GM18909 (cell line): ENCODE measurements around the gene PCCB.
"Not testable (repeated sequence)": the region's sequence is repeated elsewhere in the genome, so short reads cannot be mapped to it uniquely, and the experiment has no call there.

ENCODE experiments used
- ATAC-seq: cut with Tn5 transposase; IDR thresholded peaks from one replicate; pipeline ENCODE4 v1.9.1; 2021; ENCODE audit warnings: mild to moderate bottlenecking; ENCODE audit not compliant: unreplicated experiment, poor library complexity

The PCCB gene

DNA sequence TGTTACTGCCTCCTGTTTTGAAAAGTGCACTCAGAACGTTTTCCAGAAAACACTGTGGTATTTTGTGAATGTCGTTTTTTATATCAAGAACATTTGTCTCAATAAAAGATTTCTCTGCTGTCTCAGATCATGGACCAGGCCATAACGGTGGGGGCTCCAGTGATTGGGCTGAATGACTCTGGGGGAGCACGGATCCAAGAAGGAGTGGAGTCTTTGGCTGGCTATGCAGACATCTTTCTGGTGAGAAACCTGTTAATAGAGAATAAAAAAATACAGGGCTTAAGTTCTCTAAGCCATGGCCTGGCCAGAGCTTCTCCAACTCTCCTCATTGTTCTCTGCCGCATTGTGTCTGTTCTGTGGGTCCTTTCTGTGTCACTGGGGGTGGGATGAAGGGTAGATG is 11.7 kb downstream of the PCCB start:
- ATAC-seq = no peak

DNA sequence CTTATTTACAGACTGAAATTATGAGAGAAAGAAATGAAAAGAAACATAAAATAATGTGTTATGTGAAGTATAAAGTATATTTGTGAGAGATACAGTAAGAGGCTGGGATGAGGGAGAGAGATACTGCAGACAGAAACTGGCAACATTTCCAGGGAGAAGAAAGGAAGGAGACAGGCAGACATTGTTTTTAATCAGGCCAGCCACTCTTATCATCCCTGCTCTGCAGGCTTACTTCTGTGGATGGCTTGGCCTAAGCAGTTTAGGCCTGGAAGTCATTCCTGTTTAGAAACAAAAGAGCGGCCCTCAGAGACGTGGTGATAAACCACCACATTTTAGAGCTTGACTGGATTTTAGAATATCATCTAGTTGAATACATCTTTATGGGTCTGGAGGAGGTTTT is 12.4 kb downstream of the PCCB start:
- no peak for ATAC-seq

DNA sequence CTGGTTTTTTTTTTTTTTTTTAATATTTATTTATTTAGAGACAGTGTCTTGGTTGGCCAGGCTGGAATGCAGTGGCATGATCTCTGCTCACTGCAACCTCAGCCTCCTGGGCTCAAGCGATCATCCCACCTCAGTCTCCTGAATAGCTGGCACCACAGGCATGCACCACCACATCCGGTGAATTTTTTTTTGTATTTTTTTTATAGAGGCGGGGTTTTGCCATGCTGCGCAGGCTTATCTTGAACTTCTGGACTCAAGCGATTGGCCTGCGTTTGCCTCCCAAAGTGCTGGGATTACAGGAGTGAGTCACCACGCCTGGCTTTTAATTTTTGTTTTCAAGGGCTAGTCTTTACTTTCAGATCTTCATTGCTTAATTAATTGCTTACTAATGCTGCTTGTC is 13.1 kb downstream of the PCCB start:
- no peak for ATAC-seq

DNA sequence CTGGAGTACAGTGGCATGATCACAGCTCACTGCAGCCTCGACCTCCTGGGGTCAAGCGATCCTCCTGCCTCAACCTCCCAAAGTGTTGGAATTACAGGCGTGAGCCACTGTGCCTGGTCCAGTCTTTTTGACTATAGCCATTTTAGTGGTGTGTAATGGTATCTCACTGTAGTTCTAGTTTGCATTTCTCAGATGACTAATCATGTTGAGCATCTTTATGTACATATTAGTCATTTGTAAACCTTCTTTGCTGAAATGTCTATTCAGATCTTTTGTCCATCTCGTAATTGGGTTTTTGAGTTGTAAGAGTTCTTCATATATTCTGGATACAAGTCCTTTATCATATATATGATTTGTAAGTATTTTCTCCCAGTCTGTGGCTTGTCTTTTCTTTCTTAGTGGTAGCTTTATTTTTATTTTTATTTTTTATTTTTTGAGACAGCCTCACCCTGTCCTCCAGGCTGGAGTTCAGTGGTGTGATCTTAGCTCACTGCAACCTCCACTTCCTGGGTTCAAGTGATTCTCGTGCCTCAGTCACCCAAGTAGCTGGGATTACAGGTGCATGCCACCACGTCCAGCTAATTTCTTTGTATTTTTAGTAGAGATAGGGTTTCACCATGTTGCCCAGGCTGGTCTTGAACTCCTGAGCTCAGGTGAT is 16.5 kb downstream of the PCCB start:
- ATAC-seq = not testable (repeated sequence)

DNA sequence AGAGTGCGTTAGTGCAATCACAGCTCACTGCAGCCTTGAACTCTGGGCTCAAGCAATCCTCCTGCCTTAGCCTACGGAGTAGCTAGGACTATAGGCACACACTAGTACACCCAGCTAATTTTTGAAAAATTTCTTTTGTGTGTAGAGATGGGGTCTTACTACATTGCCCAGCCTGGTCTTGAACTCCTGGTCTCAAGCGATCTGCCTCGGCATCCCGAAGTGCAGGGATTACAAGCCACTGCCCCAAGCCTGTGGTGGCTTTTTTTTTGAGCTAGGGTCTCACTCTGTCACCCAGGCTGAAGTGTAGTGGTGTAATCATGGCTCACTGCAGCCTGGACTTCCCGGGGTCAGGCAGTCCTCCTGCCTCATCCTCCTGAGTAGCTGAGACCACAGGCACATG is 17.1 kb downstream of the PCCB start:
- ATAC-seq = no peak

DNA sequence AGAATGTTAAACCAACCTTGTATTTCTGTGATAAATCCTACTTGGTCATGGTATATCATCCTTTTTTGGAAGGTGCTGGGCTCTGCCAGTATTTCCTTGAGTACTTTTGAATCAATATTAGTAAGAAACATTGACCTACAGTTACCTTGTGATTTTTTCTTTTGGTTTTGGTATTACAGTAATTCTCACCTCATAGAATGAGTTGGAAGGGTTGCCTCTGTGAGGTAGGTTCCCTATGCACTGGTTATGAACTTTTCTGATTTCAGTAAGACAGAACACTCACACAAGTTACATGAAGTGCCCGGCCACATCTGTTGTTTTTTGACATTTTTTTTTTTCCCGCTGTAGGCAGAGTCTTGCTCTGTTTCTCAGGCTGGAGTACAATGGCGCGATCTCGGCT is 20.0 kb downstream of the PCCB start:
- no peak for ATAC-seq

DNA sequence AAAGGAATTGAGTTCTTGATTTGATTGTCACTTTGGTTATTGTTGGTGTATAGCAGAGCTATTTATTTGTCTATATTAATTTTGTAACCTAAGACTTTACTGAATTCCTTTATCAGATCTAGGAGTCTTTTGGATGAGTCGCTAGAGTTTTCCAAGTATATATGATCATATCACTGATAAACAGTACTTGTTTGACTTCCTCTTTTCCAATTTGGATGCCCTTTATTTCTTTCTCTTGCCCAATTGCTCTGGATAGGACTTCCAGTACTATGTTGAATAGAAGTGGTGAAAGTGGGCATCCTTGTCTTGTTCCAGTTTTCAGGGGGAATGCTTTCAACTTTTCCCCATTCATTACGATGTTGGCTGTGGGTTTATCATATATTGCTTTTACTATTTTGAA is 21.5 kb downstream of the PCCB start:
- ATAC-seq = not testable (repeated sequence)

DNA sequence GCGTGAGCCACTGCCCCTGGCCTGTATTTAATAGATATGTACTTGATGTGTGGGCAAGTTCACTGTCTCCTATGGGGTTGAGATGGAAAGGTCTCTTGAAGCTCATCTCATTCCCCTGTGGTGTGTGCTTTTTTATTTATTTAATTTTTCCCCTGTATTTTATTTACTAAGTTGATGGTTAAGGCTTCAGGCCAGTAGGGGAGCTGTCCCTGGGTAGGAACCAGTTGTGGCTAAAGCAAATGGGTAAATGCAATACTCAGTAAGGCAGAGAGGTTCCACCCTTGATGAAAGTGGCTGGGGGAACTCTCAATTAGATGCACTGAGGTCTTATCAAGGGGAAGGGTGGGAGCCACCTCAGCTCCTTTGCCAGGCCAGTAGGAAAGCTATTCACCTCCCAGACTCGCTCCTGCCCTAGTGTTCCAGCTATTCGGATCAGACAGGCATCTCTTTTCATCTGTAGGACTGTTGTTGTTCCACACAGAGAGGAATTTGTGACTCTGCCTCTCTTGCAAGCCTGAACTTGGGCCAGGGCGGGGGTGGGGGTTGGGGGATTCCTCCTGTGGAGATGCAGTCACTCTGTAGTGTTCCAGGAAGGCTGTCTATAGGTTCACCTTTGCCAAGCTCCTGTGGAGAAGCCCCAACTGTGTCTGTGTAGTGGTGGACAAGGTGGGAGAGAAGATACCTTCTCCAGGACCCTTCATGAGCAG is 26.1 kb downstream of the PCCB start:
- ATAC-seq = no peak

DNA sequence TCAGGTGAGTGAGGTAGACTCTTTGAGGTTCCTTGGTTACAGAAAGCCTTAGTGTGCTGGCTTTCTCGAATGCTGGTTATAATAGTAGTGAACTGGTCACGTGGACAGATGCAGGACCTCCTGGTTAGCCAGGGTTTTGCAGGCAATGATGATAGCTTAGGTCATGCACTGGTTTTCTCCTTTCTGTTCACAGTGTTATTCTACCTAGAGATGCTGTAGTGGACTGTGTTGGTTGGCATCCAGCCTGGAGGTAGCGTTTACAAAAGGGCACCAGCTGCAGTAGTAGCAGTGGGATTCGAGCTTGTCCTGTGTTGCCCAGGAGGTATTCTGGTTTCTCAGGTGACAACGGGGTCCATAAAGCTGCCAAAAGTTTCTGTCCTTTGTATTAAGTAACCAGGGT is 27.0 kb downstream of the PCCB start:
- no peak for ATAC-seq

DNA sequence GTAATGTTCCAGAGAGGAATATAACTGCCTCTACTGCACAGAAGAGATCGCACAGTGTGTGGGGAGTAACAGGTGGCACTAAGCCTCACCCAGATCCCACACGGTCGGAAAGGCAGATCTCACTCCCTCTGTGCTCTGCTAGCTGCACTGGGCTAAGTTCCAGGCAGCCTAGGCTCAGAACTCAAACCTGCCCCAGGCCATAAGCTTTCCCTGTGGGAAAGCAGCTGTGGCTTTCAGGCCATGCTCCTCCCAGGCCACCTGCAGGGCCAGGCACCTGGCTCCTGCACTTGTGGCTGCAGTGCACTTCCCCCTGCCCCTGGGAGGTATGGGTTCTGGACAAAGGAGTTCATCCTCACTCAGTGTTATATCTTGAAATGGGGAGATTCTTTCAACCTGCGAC is 27.5 kb downstream of the PCCB start:
- ATAC-seq = no peak

DNA sequence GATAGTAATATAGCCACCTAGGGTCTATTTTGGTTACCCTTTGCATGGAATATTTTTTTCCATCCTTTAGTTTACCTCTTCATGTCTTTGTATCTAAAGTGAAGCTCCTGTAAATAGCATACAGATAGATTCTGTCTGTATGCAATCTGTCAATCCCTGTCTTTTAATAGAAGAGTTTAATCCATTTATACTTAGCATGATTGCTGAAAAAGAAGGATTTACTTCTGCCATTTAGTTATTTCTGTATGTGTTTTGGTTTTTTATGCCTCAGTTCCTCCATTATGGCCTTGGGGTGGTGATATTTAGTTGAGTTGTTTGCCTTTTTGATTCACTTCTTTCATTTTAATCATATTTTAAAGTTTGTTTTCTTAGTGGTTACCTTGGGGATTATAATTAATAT is 29.0 kb downstream of the PCCB start:
- no peak for ATAC-seq

DNA sequence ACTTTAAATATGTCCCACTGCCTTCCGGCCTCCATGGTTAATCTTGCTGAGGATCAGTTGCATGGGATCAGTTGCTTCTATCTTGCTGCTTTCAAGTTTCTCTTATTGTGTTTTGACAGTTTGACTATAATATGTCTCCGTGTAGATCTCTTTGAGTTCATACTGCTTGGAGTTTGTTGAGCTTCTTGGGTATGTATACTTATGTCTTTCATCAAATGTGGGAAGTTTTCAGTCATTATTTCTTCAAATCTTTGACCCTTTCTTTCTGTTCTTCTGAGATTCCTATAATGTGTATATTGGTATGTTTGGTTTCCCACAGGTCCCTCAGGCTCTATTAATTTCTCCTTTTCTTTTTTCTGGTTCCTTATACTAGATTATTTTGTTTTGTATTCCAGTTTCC is 30.8 kb downstream of the PCCB start:
- no peak for ATAC-seq

DNA sequence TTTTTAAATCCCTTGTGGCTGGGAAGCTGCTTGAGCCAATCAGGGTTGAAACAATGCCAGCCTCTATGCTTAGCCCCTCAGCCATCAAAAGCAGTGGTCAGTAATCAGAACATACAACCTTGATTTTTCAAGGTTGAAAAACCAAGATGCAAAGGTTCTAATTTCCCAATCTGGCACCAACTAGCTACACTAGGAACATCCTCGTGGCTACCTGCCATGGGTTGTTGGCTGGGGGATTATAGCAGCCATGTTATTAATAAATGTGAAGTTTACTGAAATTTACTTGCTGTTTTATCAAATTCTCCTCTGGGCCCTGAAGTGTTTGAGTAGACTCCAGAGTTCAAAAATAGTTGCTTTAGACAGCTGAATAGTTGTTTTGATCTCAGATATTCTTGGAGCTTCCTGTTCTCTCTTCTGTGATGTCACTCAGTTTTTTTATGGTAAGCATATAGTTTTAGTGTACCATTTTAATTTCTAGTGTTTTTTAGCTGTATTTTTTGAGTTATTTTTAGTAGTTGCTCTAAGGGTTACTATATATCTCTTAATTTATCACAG is 31.9 kb downstream of the PCCB start:
- ATAC-seq = no peak

DNA sequence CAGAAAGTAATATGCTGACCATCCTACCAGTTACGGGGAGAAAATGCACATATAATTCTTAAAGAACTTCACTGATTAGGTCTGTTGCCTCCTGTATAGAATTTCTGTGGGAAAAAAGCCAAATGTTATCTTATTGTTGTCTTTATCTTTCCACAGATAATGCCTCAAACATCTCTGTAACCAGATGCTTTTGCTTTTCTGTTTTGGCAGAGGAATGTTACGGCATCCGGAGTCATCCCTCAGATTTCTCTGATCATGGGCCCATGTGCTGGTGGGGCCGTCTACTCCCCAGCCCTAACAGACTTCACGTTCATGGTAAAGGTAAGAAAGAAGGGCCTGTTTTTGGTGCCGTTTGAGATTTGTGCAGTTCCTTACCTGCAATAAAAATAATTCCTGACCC is 33.5 kb downstream of the PCCB start:
- no peak for ATAC-seq

DNA sequence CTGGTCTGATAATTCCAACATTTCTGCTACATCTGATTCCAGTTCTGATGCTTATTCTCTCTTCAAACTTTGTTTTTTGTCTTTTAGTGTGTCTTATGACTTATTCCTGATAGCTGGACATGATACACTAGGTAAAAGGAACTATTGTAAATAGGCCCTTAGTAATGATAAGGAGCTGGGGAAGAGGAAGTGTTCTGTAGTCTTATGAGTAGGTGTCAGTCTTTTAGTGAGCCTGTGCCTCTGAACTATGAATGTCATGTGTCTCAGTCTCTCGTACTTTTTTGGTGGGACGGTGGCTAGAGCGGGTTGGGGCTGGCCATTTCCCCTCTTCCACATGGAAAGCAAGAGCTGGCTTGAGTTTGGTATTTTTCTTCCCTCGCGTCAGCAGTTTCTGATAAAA is 41.2 kb downstream of the PCCB start:
- ATAC-seq = no peak

DNA sequence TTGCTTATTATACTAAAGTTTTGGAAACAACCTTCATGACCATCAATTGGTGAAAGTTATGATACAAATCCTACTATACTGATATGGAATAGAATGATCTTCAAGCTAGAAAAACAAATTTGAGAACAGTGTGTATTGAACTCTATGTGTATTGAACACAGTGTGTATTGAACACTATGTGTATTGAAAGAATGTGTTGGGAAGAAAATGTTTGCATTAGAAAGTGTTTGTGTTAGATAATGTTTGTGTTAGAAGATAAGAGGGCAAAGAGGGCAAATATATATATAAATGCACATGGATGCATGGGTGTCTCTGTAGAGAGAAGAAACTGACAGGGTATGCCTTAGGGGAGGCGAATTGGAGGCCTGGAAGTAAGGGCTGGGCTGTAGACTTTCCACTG is 42.4 kb downstream of the PCCB start:
- no peak for ATAC-seq

DNA sequence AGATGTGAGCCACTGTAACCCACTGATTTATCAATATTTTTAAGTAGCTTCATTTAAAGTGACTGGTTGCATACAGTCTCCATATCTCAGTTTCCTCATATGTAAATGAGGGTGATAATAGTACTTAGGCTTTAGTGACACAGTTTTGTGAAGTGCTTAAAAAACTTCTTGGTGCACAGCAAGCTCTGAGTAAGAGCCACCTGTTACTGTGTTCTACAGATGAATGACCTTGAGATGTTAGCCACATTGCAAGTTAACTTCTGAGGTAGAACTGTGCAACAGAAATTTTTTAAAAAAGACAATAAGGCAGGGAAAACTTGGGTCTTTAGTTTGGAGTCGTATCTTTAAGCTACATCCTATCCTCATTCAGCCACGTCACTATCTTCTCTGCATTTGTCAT is 43.1 kb downstream of the PCCB start:
- no peak for ATAC-seq

DNA sequence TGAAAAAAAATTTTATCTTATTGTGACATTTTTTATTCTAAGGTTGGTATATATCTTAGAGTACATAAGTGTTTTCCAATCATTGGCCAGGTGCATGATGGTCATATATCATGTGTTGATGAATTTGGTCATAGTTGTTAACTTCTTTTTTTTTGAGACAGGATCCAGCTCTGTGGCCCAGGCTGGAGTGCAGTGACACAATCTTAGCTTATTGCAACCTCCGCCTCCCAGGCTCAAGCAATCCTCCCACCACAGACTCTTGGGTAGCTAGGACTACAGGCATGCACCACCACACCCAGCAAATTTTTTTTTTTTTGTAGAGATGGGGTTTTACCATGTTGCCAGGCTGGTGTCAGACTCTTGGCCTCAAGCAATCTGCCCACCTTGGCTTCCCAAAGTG is 44.0 kb downstream of the PCCB start:
- ATAC-seq = no peak

DNA sequence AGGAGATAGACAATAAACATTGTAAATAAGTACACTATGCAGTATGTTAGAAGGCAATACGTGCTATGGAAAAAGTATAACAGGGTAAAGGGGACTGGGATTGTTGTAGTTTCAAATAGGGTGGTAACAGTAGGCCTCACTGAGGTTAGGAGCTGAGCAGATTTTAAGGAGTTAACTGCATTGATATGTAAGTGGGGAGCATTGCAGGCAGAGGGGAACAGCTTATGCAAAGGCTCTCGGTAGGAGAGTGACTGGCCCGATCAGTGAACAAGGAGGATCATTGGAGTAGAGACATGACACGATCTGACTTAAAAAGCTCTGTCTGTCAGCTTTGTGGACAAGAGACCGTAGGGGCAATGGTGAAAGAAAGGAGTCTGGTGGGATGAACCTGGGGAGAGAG is 46.8 kb downstream of the PCCB start:
- ATAC-seq = no peak

DNA sequence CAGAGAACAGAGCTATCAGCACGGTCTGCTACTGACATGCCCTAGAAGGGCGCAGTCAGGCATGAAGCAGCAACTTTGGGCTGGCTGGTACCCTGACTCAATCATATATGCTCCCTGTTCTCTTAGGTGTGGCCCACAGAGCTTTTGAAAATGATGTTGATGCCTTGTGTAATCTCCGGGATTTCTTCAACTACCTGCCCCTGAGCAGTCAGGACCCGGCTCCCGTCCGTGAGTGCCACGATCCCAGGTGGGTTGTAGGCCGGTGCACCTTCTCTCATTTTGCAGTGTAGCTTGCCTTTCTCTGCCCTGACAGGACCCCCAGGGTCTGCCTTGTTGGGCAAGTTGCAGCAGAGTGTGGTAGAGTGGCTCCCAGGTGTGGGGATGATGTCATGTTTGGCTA is 47.7 kb downstream of the PCCB start:
- no peak for ATAC-seq

DNA sequence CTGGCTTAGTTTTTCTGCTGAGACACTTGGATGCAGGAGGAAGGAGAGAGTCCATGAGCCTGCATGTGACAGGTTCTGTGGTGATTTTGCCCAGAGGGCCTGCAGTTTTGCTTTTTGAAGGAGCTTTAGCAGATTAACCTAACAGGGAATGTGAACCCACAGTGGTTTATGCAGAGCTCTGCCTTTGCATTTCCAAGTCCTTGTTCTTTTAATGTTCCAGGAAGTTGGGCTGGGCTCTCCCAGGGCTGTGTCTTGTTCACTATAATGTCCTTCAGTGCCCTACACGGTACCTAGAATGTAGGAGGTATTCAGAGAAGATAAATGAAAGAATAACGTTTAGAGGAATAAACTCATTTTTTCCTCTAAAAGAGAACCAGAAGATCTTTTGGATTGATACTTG is 50.3 kb downstream of the PCCB start:
- no peak for ATAC-seq

DNA sequence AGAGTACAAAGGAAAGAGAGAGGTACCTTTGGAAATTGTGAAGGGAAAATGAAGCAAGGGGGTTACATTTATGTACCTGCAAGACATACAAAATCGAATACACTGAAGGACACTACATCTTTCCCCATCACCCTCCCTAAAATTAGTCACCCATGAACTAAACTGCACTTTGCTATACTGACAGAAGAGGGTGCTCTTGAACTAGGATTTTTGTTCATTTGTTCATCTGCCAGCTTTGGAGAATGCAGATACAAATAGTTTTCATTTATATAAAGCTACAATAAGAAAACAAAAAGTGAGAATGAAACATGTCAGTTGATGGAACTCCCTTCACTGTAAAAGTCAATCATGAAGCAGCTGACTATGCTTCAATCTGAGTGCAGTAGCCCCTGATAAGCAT is 55.7 kb downstream of the PCCB start:
- ATAC-seq = no peak
